ENCODE measurements around the gene ITIH3. TPM values are rescaled to one million over a fixed set of nuclear protein-coding genes. Genes with fewer than 3 reads are reported as not detected.

ITIH3 gene
- total RNA-seq, 1 donor from 2014 or later = not detected

DNA sequence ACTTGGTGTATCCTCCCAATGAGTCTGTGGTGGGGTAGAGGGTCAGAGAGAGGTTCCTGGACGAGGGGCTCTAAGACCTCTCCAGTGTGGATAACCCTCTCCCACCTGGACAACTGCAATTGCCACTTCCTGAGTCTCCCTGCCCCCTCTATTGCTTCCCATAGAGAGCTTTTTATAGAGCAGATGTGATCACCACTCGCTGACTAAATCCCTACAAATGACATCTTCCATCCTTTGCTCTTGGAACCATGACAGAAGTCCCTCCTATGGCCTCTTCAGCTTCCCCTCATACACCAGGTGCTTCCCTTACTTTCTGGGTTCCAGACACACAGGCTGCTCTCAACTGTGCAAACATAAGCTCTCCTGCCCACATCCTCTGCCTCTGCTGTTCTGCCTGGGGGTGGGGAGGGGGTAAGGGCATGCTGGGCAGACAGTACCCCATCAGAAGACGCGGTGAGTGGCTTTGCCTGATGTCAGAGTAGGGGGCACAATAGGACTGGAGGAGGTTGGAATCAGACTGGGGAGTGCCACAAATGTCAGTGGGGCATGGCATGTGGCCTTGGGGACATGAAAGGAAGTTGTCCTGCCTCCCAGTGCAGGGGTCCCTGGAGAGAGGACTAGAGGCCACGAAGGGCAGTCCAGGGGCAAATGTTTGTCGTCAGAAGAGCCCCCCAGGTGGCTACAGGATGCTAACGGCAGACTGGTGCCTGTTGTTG lies 15.2 kb downstream of the ITIH3 start:
- Mint-ChIP-seq H3K4me3 (no peak overlapping the region), H3K27me3 (ENCODE audit: insufficient read depth, low read depth) (peaks cover 7% of the 10 kb centered on the region), H3K27ac (peak overlapping the region; percentile 69), H3K36me3 (no peaks in the 10 kb centered on the region), H3K9me3 (no peaks in the 10 kb centered on the region), H3K4me1 (no peaks in the 10 kb centered on the region)
- Histone ChIP-seq H3K4me1 (no peaks in the 10 kb centered on the region), H2AFZ (replicated peaks) (no peak overlapping the region), H3K79me2 (ENCODE audit: low read depth) (no peaks in the 10 kb centered on the region), H3K27ac (no peak overlapping the region), H3F3A (ENCODE audit: low read depth) (no peaks in the 10 kb centered on the region), H3K4me3 (no peak overlapping the region), H3K9me3 (ENCODE audit: low read depth) (no peaks in the 10 kb centered on the region), H3K9ac (no peak overlapping the region), H3K36me3 (no peaks in the 10 kb centered on the region), H3K27me3 (no peaks in the 10 kb centered on the region), H3K4me2 (no peak overlapping the region), H4K20me1 (ENCODE audit: low read depth) (no peaks in the 10 kb centered on the region)
- TF ChIP-seq, protein P1, sequence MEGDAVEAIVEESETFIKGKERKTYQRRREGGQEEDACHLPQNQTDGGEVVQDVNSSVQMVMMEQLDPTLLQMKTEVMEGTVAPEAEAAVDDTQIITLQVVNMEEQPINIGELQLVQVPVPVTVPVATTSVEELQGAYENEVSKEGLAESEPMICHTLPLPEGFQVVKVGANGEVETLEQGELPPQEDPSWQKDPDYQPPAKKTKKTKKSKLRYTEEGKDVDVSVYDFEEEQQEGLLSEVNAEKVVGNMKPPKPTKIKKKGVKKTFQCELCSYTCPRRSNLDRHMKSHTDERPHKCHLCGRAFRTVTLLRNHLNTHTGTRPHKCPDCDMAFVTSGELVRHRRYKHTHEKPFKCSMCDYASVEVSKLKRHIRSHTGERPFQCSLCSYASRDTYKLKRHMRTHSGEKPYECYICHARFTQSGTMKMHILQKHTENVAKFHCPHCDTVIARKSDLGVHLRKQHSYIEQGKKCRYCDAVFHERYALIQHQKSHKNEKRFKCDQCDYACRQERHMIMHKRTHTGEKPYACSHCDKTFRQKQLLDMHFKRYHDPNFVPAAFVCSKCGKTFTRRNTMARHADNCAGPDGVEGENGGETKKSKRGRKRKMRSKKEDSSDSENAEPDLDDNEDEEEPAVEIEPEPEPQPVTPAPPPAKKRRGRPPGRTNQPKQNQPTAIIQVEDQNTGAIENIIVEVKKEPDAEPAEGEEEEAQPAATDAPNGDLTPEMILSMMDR (IDR thresholded peaks at IDR 0.05) = no peak
- no peak for TF ChIP-seq EZH2phosphoT487 (IDR thresholded peaks at IDR 0.05)
- no peak for DNase-seq (ENCODE audit: low spot score)

DNA sequence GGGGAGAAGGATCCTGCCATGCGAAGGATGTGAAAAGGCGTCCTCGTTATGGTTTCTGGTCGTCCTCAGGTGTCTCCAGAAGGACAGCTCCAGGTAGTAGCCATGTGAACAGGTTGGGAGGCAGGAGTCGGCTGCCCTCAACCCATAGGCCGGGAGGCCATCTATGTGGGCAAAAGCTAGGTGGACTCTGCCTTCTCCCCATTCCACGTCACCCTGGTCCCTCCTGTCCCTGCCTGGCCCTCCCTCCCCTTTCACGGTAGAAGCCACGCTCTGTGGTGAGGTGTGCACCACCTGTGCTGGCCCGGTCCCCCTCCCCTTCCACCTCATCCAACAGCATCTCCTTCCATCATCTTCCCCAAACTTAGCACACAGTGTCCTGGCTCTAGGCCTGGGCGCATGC lies 16.3 kb downstream of the ITIH3 start:
- H3K4me3 ChIP-seq = no peak overlapping the region
- H3K79me2 ChIP-seq (ENCODE audit: low read depth) = no peaks in the 10 kb centered on the region
- Mint-ChIP-seq H3K36me3 (no peaks in the 10 kb centered on the region), H3K27ac (no peak overlapping the region), H3K4me1 (no peaks in the 10 kb centered on the region), H3K9me3 (no peaks in the 10 kb centered on the region), H3K4me3 (no peak overlapping the region), H3K27me3 (ENCODE audit: insufficient read depth, low read depth) (peaks cover 7% of the 10 kb centered on the region)
- H3K9ac ChIP-seq = no peak overlapping the region
- H3F3A ChIP-seq (ENCODE audit: low read depth) = no peaks in the 10 kb centered on the region
- no peaks in the 10 kb centered on the region for H3K27me3 ChIP-seq
- H3K36me3 ChIP-seq = no peaks in the 10 kb centered on the region
- TF ChIP-seq EZH2phosphoT487 (IDR thresholded peaks at IDR 0.05) (no peak), EZH2 (IDR thresholded peaks at IDR 0.05) (no peak)
- TF ChIP-seq, protein P1 (IDR thresholded peaks at IDR 0.05) = no peak
- H3K9me3 ChIP-seq (ENCODE audit: low read depth) = no peaks in the 10 kb centered on the region
- no peaks in the 10 kb centered on the region for H4K20me1 ChIP-seq (ENCODE audit: low read depth)
- H3K27ac ChIP-seq = no peak overlapping the region
- DNase-seq (ENCODE audit: low spot score) = no peak
- no peaks in the 10 kb centered on the region for H3K4me1 ChIP-seq
- H3K4me2 ChIP-seq = no peak overlapping the region
- no peak overlapping the region for H2AFZ ChIP-seq (replicated peaks)

DNA sequence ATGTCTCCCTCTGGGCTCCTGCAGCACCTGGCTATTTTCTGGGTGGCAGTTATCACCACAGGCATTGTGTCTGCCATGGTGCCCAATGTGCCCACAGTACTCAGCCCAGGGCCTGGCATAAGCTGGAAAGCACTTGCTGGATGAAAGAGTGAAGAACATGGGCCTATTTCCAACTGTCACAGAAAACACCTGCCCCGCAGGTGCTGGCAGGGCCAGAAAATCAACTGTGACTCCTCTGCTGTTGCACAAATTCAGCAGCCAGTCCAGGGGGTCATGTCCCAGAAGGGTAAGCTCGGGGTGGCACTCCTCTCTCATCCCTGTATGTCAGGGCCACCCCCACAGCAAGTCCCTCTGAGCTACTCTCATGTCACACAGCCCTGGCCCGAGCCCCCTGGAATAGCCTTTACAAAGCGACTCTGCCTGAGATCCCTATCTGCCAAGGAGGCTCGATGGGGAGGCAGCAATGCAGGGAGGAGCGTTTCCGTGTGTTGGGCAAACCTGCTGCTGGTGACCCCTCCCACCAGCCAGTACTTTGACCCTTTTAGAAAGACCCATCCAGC lies 16.9 kb downstream of the ITIH3 start:
- Histone ChIP-seq H3F3A (ENCODE audit: low read depth) (no peaks in the 10 kb centered on the region), H3K4me2 (no peak overlapping the region), H3K27ac (no peak overlapping the region), H3K27me3 (no peaks in the 10 kb centered on the region), H3K36me3 (no peaks in the 10 kb centered on the region), H3K9me3 (ENCODE audit: low read depth) (no peaks in the 10 kb centered on the region), H3K9ac (no peak overlapping the region), H4K20me1 (ENCODE audit: low read depth) (no peaks in the 10 kb centered on the region), H3K79me2 (ENCODE audit: low read depth) (no peaks in the 10 kb centered on the region), H3K4me3 (no peak overlapping the region), H3K4me1 (no peaks in the 10 kb centered on the region), H2AFZ (replicated peaks) (no peak overlapping the region)
- Mint-ChIP-seq H3K27me3 (ENCODE audit: insufficient read depth, low read depth) (peaks cover 7% of the 10 kb centered on the region), H3K36me3 (no peaks in the 10 kb centered on the region), H3K4me1 (no peaks in the 10 kb centered on the region), H3K4me3 (peak overlapping the region; percentile 24), H3K27ac (no peak overlapping the region), H3K9me3 (no peaks in the 10 kb centered on the region)
- no peak for DNase-seq (ENCODE audit: low spot score)
- TF ChIP-seq, protein P1 (IDR thresholded peaks at IDR 0.05) = no peak
- no peak for TF ChIP-seq EZH2phosphoT487 (IDR thresholded peaks at IDR 0.05)
- no peak for TF ChIP-seq EZH2 (IDR thresholded peaks at IDR 0.05)

Data from neural progenitor cell (in vitro differentiated cells).